Stomach (tissue), 4 donors: ENCODE results near the gene SYCP2L.
"Not testable (repeated sequence)": the region's sequence is repeated elsewhere in the genome, so short reads cannot be mapped to it uniquely, and the experiment has no call there.

Experiments
- CTCF ChIP-seq, 7 experiments: fragments of 450-650 bp in 4 of 7; fragments of 200-600 bp in 3 of 7; sonication (generic) in 3 of 7; IDR thresholded peaks; one replicate each; pipeline ENCODE4 v1.5.1; 2016 to 2019; ENCODE audit warnings: antibody characterized with exemption in 7 of 7, control low read depth in 2 of 7, mild to moderate bottlenecking in 1 of 7
- EP300 ChIP-seq: sonication (generic); formaldehyde crosslinking; IDR thresholded peaks from one replicate; pipeline ENCODE4 v1.6.1; 2017; ENCODE audit warnings: antibody characterized with exemption
- POLR2A ChIP-seq, 4 donors: fragments of 450-650 bp; IDR thresholded peaks; one replicate each; pipeline ENCODE4 v1.6.1; 2016; ENCODE audit warnings: antibody characterized with exemption in 4 of 4, control low read depth in 2 of 4, mild to moderate bottlenecking in 1 of 4, moderate library complexity in 1 of 4
- POLR2AphosphoS5 ChIP-seq, 3 donors: sonication (generic); formaldehyde crosslinking; IDR thresholded peaks; one replicate each; pipeline ENCODE4 v1.6.1; 2016; ENCODE audit warnings: antibody characterized with exemption in 3 of 3

GRCh38 chr6:11003297-11003696 lies 116.4 kb downstream of the SYCP2L start:
- not testable (repeated sequence) for TF ChIP-seq POLR2A (IDR thresholded peaks at IDR 0.05); EP300; CTCF (IDR thresholded peaks at IDR 0.05); POLR2AphosphoS5 (IDR thresholded peaks at IDR 0.05)
